ENCODE results near the gene DSCAML1. TPM values are rescaled to one million over a fixed set of nuclear protein-coding genes. Genes with fewer than 3 reads are reported as not detected.

Gene DSCAML1
- total and polyA plus RNA-seq, 10 of the 15 experiments (the other 5 are each of a cell fraction or from before 2014, with no cell fraction given), result 0.03 to 0.18 (median 0.06) TPM; not detected in 1

DNA sequence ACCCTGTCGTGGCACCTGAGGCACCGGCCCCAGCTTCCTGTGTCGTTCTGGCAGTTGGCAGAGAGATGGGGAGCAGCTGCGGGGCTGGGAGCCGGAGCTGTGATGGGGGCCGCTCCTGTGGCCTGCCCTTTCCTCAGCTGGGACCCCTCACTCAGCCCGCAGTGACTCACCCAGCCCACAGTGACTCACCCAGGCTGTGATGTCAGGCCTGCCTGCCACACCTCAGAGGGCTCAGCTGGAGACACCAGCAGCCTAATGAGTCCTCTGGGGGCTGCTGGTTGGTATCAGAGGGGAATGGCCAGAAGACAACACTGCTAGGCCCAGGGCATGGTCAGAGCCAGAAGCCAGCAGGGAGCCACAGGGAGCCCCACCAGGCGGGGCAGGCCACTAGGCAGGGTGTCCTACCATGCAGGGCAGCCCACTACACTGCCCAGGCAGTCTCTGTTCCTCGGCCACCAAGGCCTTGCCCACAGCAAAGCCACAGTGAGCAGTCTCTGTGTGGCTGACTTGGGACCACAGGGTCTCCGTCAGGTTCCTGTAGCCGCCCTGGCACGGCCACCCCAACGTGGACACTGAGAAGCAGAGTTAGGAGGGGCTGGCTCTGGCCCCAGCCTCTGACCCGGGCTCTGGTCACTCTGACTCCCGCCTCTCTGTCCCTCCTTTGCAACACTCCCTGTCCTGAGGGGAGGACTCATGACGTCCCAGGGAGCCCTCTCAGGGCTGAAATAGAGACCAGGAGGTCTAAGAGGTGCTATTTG, 31.8 kb upstream of the DSCAML1 start (continued):
- TF ChIP-seq DPF2 (IDR thresholded peaks at IDR 0.05), result peak; percentile 98
- no peak for TF ChIP-seq NFYB (IDR thresholded peaks at IDR 0.05; ENCODE audit: insufficient read depth, low read depth, low read length)
- no peak for TF ChIP-seq POU2F2 (IDR thresholded peaks at IDR 0.05; ENCODE audit: borderline replicate concordance, low read depth, low read length)
- no peak for TF ChIP-seq FOXK2 (IDR thresholded peaks at IDR 0.05)
- TF ChIP-seq HDGF (IDR thresholded peaks at IDR 0.05), result 0 out of 2 replicates have a peak, but pooled peaks have one; percentile 50
- no peak for TF ChIP-seq STAT3 (IDR thresholded peaks at IDR 0.05; ENCODE audit: low read depth, low read length)
- peak; percentile 40; the same call in 1 of the 2 replicates for TF ChIP-seq BMI1 (IDR thresholded peaks at IDR 0.05; ENCODE audit: borderline replicate concordance)
- no peak for TF ChIP-seq SIN3A (IDR thresholded peaks at IDR 0.05; ENCODE audit: low read depth, low read length)
- TF ChIP-seq, protein P1, sequence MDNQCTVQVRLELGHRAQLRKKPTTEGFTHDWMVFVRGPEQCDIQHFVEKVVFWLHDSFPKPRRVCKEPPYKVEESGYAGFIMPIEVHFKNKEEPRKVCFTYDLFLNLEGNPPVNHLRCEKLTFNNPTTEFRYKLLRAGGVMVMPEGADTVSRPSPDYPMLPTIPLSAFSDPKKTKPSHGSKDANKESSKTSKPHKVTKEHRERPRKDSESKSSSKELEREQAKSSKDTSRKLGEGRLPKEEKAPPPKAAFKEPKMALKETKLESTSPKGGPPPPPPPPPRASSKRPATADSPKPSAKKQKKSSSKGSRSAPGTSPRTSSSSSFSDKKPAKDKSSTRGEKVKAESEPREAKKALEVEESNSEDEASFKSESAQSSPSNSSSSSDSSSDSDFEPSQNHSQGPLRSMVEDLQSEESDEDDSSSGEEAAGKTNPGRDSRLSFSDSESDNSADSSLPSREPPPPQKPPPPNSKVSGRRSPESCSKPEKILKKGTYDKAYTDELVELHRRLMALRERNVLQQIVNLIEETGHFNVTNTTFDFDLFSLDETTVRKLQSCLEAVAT (IDR thresholded peaks at IDR 0.05), result peak; percentile 44; the same call in 1 of the 2 replicates
- TF ChIP-seq TARDBP (IDR thresholded peaks at IDR 0.05; ENCODE audit: borderline replicate concordance), result no peak
- 0 out of 2 replicates have a peak, but pooled peaks have one; percentile 29 for TF ChIP-seq CBFB (IDR thresholded peaks at IDR 0.05; ENCODE audit: low read depth)
- TF ChIP-seq MTA2 (IDR thresholded peaks at IDR 0.05; ENCODE audit: low read depth), result peak; percentile 97
- TF ChIP-seq NBN (IDR thresholded peaks at IDR 0.05), result peak; percentile 56; the same call in 1 of the 2 replicates
- no peak for TF ChIP-seq CHD1 (IDR thresholded peaks at IDR 0.05; ENCODE audit: low read depth, low read length)
- TF ChIP-seq SMAD1 (IDR thresholded peaks at IDR 0.05; ENCODE audit: low read depth, partially characterized antibody), result no peak
- TF ChIP-seq BACH1 (IDR thresholded peaks at IDR 0.05; ENCODE audit: borderline replicate concordance), result peak; percentile 77; the same call in 1 of the 2 replicates
- no peak for TF ChIP-seq ZNF207 (IDR thresholded peaks at IDR 0.05; ENCODE audit: borderline replicate concordance)
- TF ChIP-seq RB1 (IDR thresholded peaks at IDR 0.05; ENCODE audit: borderline replicate concordance), result no peak
- TF ChIP-seq FOXM1 (IDR thresholded peaks at IDR 0.05; ENCODE audit: low read depth, low read length), result no peak
- no peak for TF ChIP-seq ZBED1 (IDR thresholded peaks at IDR 0.05; ENCODE audit: borderline replicate concordance)
- TF ChIP-seq NFIC (IDR thresholded peaks at IDR 0.05; ENCODE audit: low read depth, low read length), result no peak
- TF ChIP-seq, protein P2, sequence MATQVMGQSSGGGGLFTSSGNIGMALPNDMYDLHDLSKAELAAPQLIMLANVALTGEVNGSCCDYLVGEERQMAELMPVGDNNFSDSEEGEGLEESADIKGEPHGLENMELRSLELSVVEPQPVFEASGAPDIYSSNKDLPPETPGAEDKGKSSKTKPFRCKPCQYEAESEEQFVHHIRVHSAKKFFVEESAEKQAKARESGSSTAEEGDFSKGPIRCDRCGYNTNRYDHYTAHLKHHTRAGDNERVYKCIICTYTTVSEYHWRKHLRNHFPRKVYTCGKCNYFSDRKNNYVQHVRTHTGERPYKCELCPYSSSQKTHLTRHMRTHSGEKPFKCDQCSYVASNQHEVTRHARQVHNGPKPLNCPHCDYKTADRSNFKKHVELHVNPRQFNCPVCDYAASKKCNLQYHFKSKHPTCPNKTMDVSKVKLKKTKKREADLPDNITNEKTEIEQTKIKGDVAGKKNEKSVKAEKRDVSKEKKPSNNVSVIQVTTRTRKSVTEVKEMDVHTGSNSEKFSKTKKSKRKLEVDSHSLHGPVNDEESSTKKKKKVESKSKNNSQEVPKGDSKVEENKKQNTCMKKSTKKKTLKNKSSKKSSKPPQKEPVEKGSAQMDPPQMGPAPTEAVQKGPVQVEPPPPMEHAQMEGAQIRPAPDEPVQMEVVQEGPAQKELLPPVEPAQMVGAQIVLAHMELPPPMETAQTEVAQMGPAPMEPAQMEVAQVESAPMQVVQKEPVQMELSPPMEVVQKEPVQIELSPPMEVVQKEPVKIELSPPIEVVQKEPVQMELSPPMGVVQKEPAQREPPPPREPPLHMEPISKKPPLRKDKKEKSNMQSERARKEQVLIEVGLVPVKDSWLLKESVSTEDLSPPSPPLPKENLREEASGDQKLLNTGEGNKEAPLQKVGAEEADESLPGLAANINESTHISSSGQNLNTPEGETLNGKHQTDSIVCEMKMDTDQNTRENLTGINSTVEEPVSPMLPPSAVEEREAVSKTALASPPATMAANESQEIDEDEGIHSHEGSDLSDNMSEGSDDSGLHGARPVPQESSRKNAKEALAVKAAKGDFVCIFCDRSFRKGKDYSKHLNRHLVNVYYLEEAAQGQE (IDR thresholded peaks at IDR 0.05; ENCODE audit: low read depth, low read length), result no peak

Measured in GM12878 (cell line).